Measurements from ENCODE around the gene GNAQ.
A peak's percentile ranks its signal among the peaks of the same experiment; 100 is the strongest.
"Not testable (repeated sequence)": the region's sequence is repeated elsewhere in the genome, so short reads cannot be mapped to it uniquely, and the experiment has no call there.

GNAQ gene

GRCh38 chr9:78031444-78031892 lies at the start of gene GNAQ:
GNAQ (minus strand) TSS chr9:78031811; CDS start chr9:78031235, 576 bp downstream.
- no peak for DNase-seq (ENCODE audit: low read depth)

DNA sequence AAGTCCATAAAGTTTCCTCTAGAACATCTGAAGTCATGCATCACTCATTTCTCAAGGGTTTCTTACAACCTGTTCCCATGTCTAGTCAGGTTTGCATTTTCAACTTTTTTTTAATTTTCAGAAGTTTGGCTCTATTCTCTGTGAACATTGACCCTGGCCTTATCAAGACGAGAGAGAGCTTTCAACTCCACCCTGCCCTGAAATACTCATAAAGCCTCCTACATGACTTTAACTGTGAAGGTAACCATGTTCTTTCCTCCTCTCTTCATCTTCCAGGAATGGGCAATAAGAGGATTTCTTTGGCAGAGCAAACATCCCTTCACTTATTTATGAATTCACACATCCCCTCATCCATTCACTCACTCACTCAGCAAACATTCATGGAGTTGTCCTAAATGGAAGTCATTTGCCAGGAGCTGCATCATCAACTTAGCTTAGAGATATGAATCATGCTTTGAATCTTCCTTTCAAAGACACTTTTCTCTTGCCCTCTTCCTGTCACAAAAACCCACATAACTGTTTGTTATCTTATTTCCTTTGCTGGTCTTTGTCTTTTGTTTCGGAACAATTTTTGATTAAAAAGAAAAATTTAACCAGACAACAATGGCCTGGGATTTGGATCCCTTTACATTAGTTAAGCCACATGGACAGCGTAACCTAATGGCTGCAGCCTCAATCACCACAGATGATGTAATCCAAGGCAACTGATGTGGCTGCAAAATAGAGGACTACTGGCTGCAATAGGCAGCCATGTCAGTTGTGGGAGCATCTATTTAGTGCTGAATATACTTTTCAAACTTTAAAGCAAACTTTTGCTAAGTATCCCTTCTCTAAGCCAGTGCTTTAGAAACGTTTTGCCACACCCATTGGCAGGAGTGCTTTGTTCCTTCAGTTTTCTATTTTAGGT lies 43.0 kb upstream of the GNAQ start:
- DNase-seq (ENCODE audit: low read depth) = no peak

- no peak for DNase-seq (ENCODE audit: low read depth)
Observed at GRCh38 chr9:78073722-78074121, 42.1 kb upstream of the GNAQ start.

- no peak for DNase-seq (ENCODE audit: low read depth)
Observed at GRCh38 chr9:78072586-78073199, 41.1 kb upstream of the GNAQ start.

DNA sequence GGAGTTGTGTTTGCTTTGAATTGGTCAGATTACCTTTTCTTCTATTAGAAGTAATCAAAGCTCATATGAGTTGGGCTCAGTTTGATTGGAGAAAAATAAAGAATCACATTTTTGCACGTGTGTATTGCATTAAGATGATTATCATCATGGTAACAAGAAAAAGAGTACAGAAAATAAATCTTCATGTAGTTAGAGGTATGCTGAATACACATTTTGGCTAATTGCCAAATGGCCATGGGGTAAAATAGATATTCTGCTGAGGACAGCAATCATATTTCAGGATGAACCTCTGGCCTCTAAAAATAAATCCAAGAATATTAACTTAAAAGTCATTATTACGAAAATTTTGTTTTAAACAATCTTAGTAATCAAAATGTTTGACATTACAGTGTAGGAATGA lies 38.9 kb upstream of the GNAQ start:
- no peak for DNase-seq (ENCODE audit: low read depth)

- no peak for DNase-seq (ENCODE audit: low read depth)
Observed at GRCh38 chr9:78064075-78064474, 32.5 kb upstream of the GNAQ start.

DNA sequence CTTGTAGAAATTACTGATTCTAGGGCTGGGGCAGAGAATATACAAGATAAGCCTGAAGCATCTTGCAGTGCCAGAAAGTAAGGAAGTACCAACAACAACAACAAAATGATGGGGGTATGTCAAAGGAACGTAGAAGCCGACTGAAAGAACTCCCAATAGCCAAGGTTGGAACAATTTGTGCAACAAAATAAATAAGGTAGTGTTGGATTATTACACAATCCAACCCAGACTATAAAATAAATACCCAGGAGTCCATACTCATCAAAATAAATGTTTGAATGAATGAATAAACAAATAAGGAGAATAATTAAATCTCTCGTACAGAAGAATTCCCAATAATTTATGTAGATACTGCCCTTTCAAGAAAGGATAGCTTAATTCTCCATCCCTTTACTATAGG lies 31.1 kb upstream of the GNAQ start:
- DNase-seq (ENCODE audit: low read depth) = no peak

DNA sequence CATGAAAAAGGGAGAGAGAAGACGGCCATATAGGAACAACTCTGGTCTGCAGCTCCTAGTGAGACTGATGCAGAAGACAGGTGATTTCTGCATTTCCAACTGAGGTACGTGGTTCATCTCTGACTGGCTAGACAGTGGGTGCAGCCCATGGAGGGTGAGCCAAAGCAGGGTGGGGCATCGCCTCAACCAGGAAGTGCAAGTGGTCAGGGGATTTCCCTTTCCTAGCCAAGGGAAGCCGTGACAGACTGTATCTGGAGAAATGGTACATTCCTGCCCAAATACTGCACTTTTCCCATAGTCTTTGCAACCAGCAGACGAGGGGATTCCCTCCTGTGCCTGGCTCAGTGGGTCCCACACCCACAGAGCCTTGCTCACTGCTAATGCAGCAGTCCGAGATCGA lies 22.6 kb upstream of the GNAQ start:
- DNase-seq (ENCODE audit: low read depth) = not testable (repeated sequence)

- no peak for DNase-seq (ENCODE audit: low read depth)
Observed at GRCh38 chr9:78053627-78054026, 22.0 kb upstream of the GNAQ start.

GRCh38 chr9:78050421-78050820 lies 18.8 kb upstream of the GNAQ start:
- no peak for DNase-seq (ENCODE audit: low read depth)

DNA sequence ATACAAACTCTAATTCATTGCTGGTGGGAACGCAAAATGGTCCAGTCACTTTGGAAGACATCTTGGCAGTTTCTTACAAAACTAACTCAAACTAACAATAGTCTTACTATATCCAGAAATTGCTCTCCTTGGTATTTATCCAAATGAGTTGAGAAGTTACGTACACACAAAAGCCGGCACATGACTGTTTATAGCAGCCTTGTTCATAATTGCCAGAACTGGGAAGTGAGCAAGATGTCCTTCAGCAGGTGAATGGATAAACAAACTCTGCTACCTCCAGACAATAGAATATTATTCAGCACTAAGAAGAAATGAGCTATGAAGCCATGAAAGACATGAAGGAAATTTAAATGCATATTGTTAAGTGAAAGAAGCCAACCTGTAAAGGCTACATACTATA lies 17.9 kb upstream of the GNAQ start:
- no peak for DNase-seq (ENCODE audit: low read depth)

DNA sequence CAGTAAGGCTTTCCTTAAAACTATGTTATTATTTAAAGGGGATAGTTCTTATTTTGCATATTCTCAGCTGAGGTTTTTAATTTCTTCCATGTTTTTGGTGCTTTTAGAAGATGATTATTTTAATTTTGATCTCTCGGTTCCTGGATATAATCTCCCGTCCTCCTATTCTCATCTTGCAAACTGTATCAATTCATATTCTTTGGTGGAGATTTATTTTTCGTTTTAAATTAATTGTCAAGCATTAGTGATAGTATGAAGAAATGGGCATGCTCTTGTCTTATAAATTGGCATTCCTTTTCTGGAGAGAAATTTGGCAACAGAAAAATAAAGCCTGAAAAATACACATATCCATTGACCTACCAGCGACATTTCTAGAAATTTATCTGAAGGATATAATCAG lies 15.5 kb upstream of the GNAQ start:
- DNase-seq (ENCODE audit: low read depth) = no peak

DNA sequence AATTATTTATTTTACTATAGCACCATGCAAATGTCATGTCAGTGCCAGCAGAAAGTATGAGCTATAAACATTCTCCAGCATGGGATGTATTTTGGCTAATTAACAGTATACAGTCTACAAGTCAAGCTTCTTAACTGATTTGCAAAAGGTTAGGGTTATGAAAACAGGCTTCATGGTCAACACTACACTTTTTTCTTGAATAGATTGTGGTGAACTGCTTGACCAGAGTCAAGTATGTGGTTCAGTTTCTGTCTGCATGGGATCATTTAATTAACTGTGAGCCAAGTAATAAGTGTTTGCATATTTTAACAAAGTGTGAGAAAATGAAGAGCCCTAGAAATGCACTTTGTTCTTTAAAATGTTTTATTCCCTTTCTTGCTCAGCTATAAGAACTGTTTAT lies 14.5 kb upstream of the GNAQ start:
- no peak for DNase-seq (ENCODE audit: low read depth)

DNA sequence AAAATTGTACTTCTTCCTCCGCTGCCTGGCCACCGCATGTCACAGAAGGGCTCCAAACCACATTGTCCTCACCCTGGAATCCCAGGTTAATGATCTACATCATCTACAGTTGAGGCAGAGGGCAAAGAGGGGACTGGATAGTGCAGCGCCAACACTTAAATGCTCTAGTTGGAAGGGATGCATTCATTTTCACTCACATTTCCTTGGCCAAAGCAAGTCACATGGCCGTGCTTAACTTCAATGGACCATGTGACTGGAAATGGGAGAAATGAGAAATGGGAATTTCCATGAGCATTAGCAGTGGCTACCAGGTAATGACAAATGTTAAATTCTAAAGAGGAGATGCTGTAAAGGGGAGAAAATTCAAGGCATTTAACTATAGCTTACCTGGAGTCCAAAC lies 13.3 kb upstream of the GNAQ start:
- no peak for DNase-seq (ENCODE audit: low read depth)

- DNase-seq (ENCODE audit: low read depth) = no peak
Observed at GRCh38 chr9:78044189-78044588, 12.6 kb upstream of the GNAQ start.

GRCh38 chr9:78041971-78042370 lies 10.4 kb upstream of the GNAQ start:
- DNase-seq (ENCODE audit: low read depth) = no peak

- DNase-seq (ENCODE audit: low read depth) = no peak
Observed at GRCh38 chr9:78040726-78041125, 9.1 kb upstream of the GNAQ start.

DNA sequence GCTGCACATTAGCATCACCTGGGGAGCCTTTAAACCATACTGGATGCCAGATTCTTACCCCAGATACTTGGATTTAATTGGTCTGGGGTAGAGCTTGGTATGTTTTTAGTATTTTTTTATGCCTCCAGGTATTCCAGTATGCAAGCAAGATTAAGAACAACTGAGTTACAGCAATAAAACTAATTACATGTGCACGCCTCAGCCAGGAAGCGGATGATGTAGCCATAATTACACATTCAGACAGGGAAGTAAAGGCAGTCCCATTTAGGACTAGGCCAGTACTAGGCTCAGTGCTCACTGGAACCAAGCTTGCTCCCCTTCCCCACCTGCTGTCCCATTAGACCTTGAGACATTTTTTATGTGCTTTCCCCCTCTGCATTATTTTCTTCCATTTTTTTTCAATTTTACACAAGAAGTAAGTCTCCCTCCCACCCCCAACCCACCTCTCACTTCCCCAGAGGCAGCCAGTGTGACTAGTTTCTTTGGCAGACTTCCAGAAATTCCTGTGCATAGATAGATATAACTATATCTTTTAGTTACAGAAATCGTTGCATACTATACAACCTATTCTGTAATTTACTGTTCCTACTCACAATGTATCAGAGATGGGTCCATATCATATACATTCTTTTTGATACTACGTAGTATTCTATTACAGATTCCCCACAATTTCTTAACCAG lies 7.1 kb upstream of the GNAQ start:
- DNase-seq (ENCODE audit: low read depth) = no peak

DNA sequence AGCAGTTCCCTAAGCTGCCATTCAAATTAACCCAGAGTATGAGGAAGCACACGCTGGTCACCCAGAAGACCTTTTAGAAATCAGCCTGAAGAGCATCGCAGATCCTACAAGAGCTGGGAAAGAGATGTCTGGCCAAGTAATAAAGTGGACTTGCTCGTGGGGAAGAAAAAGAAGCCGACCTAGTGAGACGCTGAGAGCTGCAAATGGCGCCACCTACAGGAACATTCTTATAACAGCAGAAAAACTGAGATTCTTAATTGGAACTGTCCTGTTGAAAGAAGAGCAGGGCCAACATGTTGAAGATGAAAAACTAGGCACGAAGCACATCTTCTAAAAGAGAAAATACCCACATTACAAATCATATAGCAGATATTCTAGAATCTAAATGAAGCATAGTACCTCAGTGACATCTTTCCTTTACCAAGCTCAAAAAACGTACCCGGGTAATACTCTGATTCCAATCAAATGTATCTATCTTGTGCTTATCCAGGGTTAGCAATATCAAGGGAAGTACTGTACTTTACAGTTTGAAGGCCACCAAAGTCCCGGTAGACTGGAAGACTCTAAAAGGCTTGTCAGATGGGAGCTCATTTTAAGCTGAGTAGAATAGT lies 3.9 kb upstream of the GNAQ start:
- DNase-seq (ENCODE audit: low read depth) = peak; percentile 80

DNA sequence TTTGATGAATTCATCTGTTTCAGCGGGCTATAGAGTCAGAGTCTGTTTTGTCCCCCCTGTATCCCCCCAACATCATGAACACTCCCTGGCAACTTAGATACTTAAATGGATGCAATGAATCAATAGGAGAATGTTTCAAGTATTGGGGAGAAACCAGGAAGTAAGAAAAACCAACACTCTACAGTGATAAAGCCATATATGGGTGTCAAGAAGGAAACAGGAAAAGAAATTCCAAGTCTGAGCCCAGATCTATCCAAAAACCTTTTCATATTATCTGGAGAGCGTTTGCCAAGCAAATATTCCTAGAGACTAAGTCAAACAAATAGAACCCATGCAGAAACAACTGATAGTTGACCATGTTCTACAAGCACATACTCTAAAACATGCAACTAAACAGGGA lies 2.3 kb upstream of the GNAQ start:
- DNase-seq (ENCODE audit: low read depth) = no peak

DNA sequence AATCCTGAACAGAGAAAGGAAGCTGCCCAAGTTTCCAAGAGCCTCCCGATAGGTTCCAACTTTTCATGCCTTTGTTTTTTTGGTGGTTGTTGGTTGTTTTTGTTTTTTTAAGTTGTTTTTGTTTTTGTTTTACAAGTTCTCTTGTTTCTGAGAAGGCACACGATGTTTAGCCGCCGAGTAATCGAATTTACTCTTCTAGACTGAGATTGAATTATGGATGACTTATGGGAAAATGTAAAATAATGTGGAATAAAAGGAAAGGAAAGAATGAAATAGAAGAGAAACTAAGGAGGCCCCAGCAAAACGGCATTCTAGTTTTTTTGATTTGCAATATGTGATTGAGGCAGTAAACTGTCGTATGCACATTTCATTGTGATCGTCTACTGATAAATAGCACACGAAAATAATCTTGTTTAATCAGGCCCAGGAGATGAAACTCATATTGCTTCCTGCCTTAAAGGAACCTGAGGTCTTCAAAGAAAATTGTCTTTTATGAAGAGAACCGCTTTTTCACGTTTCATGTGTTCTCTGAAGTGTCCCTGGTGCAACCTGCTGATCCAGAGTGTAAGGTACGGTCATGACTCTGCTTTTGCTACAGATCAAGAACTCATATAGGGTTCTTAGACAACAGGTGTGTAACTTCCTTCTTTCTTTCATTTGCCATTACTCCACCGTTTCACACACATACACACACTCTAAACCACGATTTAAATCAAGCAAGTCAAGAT lies 1.3 kb upstream of the GNAQ start:
- no peak for DNase-seq (ENCODE audit: low read depth)
